Ascending aorta (tissue), 2 donors: ENCODE measurements around the gene PCYT1A. TPM values are rescaled to one million over a fixed set of nuclear protein-coding genes. Genes with fewer than 3 reads are reported as not detected.
"Not testable (repeated sequence)": the region's sequence is repeated elsewhere in the genome, so short reads cannot be mapped to it uniquely, and the experiment has no call there.

Experiments used
- DNase-seq, 2 donors: peaks; one replicate each; pipeline ENCODE4 v3.0.0-alpha.2; 2019; ENCODE audit warnings: low spot score in 2 of 2
- H3K27ac ChIP-seq, 2 donors: fragments of 200-600 bp; sonication (generic); one replicate each; pipeline ENCODE4 v1.5.1; 2016 to 2017; ENCODE audit warnings: mild to moderate bottlenecking in 1 of 2
- H3K27me3 ChIP-seq: fragments of 200-600 bp; sonication (generic); one replicate; pipeline ENCODE4 v1.5.1; 2017
- H3K36me3 ChIP-seq, 2 donors: fragments of 200-600 bp; sonication (generic); one replicate each; pipeline ENCODE4 v1.5.1; 2016
- H3K4me1 ChIP-seq, 2 donors: fragments of 200-600 bp; sonication (generic); one replicate each; pipeline ENCODE4 v1.5.1; 2016 to 2017; ENCODE audit warnings: mild to moderate bottlenecking in 1 of 2
- H3K4me3 ChIP-seq, 2 donors: fragments of 200-600 bp; sonication (generic); one replicate each; pipeline ENCODE4 v1.5.1; 2016 to 2017; ENCODE audit warnings: mild to moderate bottlenecking in 1 of 2
- H3K9me3 ChIP-seq, 2 donors: fragments of 200-600 bp; sonication (generic); one replicate each; pipeline ENCODE4 v1.5.1; 2016
- CTCF ChIP-seq, 3 experiments: fragments of 200-600 bp in 2 of 3; fragments of 450-650 bp in 1 of 3; sonication (generic) in 2 of 3; IDR thresholded peaks; one replicate each; pipeline ENCODE4 v1.5.1; 2016 to 2019; ENCODE audit warnings: antibody characterized with exemption in 3 of 3, mild to moderate bottlenecking in 1 of 3, moderate library complexity in 1 of 3
- intact Hi-C: fragments of 100-400 bp; cut with DNase I; formaldehyde crosslinking; loops from one replicate; pipeline ENCODE4 v1.15.1; 2023
- total RNA-seq: library from RNA; depleted of rRNA; stranded (reverse); fragments of >200 nt; gene quantifications from one replicate; pipeline ENCODE4 v1.1.0, GENCODE V29; 2016

PCYT1A gene
- total RNA-seq, 1 donor from 2014 or later, result 30.7 TPM

GRCh38 chr3:196254376-196255283, 32.9 kb downstream of the PCYT1A start:
- intact Hi-C loops, result loop anchor here (2.0 kb wide), 2 partner anchors 268 to 430 kb away; no protein-coding TSS in a partner anchor
- H3K36me3 ChIP-seq, result peaks cover 28 to 40% of the 10 kb centered on the region in 2 donors
- DNase-seq, result no peak

GRCh38 chr3:196251918-196252317, 35.6 kb downstream of the PCYT1A start:
- no peak for TF ChIP-seq CTCF (IDR thresholded peaks at IDR 0.05)
- Histone ChIP-seq H3K27ac (no peak overlapping the region), H3K36me3 (peaks cover 34 to 36% of the 10 kb centered on the region in 2 donors), H3K4me3 (no peak overlapping the region), H3K9me3 (no peaks in the 10 kb centered on the region), H3K4me1 (no peaks in the 10 kb centered on the region), H3K27me3 (no peaks in the 10 kb centered on the region)
- intact Hi-C loops, result no loop called here
- DNase-seq, result no peak

More at GRCh38 chr3:196254376-196255283, 32.9 kb downstream of the PCYT1A start:
- Histone ChIP-seq H3K9me3 (no peaks in the 10 kb centered on the region), H3K4me3 (no peak overlapping the region), H3K27ac (no peak overlapping the region), H3K4me1 (no peaks in the 10 kb centered on the region), H3K27me3 (no peaks in the 10 kb centered on the region)
- TF ChIP-seq CTCF (IDR thresholded peaks at IDR 0.05), result no peak

- intact Hi-C loops, result no loop called here
- H3K27me3 ChIP-seq, result no peaks in the 10 kb centered on the region
- no peak for DNase-seq
Measured at GRCh38 chr3:196246612-196247308, 40.8 kb downstream of the PCYT1A start.

GRCh38 chr3:196244166-196244565, 43.4 kb downstream of the PCYT1A start:
- H3K9me3 ChIP-seq, H3K27ac ChIP-seq, H3K4me1 ChIP-seq, DNase-seq, H3K27me3 ChIP-seq, H3K4me3 ChIP-seq, intact Hi-C loops: not testable (repeated sequence)
- H3K36me3 ChIP-seq, result peaks cover 61 to 62% of the 10 kb centered on the region in 2 donors

More at GRCh38 chr3:196246612-196247308, 40.8 kb downstream of the PCYT1A start:
- H3K4me3 ChIP-seq, result no peak overlapping the region
- H3K9me3 ChIP-seq, result no peaks in the 10 kb centered on the region
- peaks cover 37 to 44% of the 10 kb centered on the region in 2 donors for H3K36me3 ChIP-seq
- H3K4me1 ChIP-seq, result no peaks in the 10 kb centered on the region
- no peak for TF ChIP-seq CTCF (IDR thresholded peaks at IDR 0.05)
- H3K27ac ChIP-seq, result no peak overlapping the region

GRCh38 chr3:196241704-196242103, 45.8 kb downstream of the PCYT1A start:
- peaks cover 63 to 77% of the 10 kb centered on the region in 2 donors for H3K36me3 ChIP-seq
- H3K27ac ChIP-seq, result no peak overlapping the region
- H3K27me3 ChIP-seq, result no peaks in the 10 kb centered on the region
- H3K4me3 ChIP-seq, result no peak overlapping the region
- DNase-seq, result no peak
- no peaks in the 10 kb centered on the region for H3K4me1 ChIP-seq
- intact Hi-C loops, result no loop called here
- no peaks in the 10 kb centered on the region for H3K9me3 ChIP-seq
- no peak for TF ChIP-seq CTCF (IDR thresholded peaks at IDR 0.05)

- Histone ChIP-seq H3K27me3 (no peaks in the 10 kb centered on the region), H3K4me3 (no peak overlapping the region), H3K9me3 (no peaks in the 10 kb centered on the region), H3K27ac (no peak overlapping the region), H3K4me1 (no peaks in the 10 kb centered on the region), H3K36me3 (peaks cover 55 to 66% of the 10 kb centered on the region in 2 donors)
- intact Hi-C loops, result no loop called here
- no peak for TF ChIP-seq CTCF (IDR thresholded peaks at IDR 0.05)
- no peak for DNase-seq
Measured at GRCh38 chr3:196240424-196240823, 47.1 kb downstream of the PCYT1A start.
